C4-2B (cell line): ENCODE measurements around the gene CEP70.

Source experiments
- H3K27ac ChIP-seq: fragments of 450-650 bp; 2 replicates; pipeline ENCODE4 v1.5.1; 2017
- ZFX ChIP-seq: fragments of 450-650 bp; IDR thresholded peaks from 2 replicates; pipeline ENCODE4 v1.6.1; 2017
- TF ChIP-seq, protein P1 (sequence below): fragments of 450-650 bp; conservative IDR thresholded peaks from 2 replicates; pipeline ENCODE4 v1.5.1; 2017; ENCODE audit warnings: mild to moderate bottlenecking

The CEP70 gene

DNA sequence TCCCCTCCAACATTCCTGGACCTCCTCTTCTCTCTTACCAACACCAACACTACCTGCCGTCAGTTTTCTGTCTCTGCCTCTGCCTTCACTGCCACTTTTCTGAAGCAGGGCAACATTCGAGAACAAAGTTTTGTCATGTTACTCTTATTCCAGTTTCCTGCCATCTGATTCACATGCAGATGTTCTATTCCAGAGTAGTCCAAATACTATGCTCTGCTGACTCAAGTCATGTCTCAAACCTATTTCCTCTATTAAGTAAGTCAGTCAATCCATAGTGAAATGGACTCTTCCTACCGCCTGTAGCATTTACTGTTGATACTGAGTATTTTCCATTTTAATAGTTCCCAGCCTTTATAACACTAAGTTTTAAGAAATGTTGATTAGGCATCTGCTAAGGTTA lies 116.3 kb downstream of the CEP70 start:
- no peak for TF ChIP-seq ZFX
- TF ChIP-seq, protein P1, sequence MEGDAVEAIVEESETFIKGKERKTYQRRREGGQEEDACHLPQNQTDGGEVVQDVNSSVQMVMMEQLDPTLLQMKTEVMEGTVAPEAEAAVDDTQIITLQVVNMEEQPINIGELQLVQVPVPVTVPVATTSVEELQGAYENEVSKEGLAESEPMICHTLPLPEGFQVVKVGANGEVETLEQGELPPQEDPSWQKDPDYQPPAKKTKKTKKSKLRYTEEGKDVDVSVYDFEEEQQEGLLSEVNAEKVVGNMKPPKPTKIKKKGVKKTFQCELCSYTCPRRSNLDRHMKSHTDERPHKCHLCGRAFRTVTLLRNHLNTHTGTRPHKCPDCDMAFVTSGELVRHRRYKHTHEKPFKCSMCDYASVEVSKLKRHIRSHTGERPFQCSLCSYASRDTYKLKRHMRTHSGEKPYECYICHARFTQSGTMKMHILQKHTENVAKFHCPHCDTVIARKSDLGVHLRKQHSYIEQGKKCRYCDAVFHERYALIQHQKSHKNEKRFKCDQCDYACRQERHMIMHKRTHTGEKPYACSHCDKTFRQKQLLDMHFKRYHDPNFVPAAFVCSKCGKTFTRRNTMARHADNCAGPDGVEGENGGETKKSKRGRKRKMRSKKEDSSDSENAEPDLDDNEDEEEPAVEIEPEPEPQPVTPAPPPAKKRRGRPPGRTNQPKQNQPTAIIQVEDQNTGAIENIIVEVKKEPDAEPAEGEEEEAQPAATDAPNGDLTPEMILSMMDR = no peak
- no peak overlapping the region for H3K27ac ChIP-seq

DNA sequence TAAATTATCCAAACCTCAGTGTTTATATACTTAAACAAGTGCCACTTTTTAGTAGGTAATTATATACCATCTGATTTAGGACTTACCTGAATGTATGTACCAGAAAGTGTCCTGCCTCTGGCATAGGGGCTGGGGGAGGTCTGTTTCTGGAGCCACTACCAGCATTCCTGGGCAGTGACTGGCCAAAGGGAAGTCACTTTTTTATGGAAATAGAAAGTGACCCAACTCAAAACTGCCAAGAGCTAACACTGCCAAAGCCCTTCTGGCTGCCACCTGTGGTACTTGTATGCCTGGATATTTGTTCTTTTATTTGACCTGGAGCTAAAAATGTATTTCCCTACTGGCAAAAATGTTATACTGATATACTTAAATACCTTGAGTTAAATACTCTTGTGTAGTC lies 116.9 kb downstream of the CEP70 start:
- no peak overlapping the region for H3K27ac ChIP-seq
- TF ChIP-seq, protein P1 = no peak
- no peak for TF ChIP-seq ZFX

DNA sequence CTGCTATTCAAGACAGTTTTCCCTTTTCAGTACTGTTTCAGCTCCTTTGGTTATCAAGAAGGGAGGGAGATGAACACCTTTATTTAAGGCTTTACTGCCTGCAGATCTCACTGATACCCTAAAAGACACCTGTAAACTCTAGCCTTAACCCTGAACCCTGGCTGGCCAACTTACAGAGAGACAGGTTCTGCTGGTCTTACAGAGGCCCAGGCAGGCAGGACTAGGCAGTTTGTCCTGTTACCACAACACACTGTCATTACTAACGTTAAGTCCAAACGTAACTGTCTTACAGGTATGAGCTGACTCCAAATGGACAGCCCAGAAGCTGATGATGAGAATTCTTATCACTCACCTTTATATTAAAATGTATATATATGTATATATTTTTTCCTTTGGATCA lies 117.5 kb downstream of the CEP70 start:
- no peak for TF ChIP-seq ZFX
- TF ChIP-seq, protein P1 = no peak
- H3K27ac ChIP-seq = no peak overlapping the region

DNA sequence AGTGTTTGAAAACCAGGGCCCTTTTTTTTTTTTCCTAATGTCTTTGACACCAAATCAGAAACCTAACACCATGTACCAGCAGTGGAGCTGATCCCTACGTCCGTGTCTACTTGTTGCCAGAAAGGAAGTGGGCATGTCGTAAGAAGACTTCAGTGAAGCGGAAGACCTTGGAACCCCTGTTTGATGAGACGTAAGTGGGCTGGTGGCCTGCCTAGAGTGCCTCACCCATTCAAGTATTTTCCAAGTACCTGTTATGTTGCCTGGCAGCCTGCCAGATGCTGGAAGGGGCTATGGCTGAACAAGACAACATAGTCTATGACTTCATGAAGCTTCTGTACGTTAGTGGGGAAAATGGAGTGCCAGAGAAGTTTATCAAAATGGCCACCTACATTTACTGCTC lies 119.9 kb downstream of the CEP70 start:
- TF ChIP-seq, protein P1 = no peak
- no peak for TF ChIP-seq ZFX

DNA sequence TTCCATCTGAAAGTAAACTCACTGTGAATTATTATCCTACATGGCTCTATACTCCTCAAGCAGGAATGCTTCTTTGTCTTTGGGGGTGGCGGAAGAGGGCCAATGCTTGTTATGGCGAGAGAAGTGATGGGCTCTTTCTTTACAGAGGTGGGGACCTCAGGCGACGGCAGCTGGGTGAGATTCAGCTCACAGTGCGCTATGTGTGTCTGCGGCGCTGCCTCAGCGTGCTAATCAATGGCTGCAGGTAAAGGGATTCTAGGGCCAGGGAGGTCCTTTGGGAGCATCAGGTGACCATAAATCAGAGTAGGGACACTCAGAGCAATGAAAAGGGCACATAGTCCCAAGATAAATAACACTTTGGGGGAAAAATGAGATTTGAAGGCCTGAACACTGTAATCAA lies 120.7 kb downstream of the CEP70 start:
- no peak for TF ChIP-seq ZFX
- TF ChIP-seq, protein P1 = no peak
- no peak overlapping the region for H3K27ac ChIP-seq

More for the DNA sequence above, 119.9 kb downstream of the CEP70 start:
- no peak overlapping the region for H3K27ac ChIP-seq

DNA sequence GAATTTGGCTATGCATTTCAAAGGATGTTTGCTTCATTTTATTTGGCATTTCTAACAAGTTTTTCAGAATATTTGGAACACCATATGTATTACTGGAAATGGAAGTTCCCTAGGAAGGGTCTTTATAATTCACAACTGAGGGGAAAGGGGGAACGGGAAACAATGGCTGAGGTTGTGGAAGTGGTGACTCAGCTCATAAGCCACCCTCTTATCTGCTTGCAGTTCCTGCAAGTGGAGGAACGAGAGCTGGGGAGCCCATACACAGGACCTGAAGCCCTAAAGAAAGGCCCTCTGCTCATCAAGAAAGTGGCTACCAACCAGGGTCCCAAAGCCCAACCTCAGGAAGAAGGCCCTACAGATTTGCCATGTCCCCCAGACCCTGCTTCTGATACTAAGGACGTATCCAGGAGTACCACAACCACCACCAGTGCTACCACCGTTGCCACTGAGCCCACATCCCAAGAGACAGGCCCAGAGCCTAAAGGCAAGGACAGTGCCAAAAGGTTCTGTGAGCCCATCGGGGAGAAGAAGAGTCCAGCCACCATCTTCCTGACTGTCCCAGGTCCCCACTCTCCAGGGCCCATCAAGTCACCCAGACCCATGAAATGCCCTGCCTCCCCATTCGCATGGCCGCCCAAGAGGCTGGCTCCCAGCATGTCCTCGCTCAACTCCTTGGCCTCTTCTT lies 121.8 kb downstream of the CEP70 start:
- TF ChIP-seq, protein P1 = no peak
- no peak for TF ChIP-seq ZFX
- H3K27ac ChIP-seq = no peak overlapping the region

DNA sequence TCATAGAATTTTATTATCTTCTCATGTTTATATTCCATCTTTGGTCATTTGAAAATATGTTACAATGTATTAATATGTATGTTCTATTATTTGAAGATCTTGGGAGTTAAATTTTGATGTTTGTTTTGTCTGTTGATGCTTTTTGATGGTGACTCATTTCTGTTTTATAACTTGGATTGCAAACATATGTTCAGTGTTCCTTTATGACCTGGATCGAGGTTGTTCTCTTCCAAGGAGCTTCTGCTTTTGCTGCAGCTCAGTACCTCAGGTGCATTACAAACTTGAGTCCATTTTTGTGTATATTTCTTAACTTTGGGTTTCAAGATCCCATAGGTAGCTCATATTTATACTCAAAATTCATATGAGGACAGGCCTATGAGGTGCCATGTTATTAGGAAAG lies 122.6 kb downstream of the CEP70 start:
- no peak for TF ChIP-seq ZFX
- TF ChIP-seq, protein P1 = no peak
- H3K27ac ChIP-seq = no peak overlapping the region
